Measurements from ENCODE around the gene RGS14.

DNA sequence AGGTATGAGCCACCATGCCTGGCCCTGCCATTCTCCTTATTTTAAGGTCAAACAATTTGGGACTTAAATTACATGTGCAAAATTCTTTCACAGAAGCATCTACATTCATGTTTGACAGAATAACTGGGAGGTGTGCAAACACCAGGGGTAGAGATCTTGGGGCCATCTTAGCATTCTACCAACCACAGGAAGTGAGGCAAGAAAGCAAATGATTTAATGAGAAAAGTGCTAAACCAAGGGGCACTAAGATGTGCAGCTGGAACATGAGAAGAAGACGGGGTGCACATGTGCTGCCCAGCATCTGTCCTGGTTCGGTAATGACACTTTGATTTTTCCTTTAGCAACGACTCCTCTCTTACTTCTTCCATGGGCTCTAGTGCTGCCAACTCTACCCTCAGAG lies 52.9 kb downstream of the RGS14 start:
- TF ChIP-seq, protein P1, sequence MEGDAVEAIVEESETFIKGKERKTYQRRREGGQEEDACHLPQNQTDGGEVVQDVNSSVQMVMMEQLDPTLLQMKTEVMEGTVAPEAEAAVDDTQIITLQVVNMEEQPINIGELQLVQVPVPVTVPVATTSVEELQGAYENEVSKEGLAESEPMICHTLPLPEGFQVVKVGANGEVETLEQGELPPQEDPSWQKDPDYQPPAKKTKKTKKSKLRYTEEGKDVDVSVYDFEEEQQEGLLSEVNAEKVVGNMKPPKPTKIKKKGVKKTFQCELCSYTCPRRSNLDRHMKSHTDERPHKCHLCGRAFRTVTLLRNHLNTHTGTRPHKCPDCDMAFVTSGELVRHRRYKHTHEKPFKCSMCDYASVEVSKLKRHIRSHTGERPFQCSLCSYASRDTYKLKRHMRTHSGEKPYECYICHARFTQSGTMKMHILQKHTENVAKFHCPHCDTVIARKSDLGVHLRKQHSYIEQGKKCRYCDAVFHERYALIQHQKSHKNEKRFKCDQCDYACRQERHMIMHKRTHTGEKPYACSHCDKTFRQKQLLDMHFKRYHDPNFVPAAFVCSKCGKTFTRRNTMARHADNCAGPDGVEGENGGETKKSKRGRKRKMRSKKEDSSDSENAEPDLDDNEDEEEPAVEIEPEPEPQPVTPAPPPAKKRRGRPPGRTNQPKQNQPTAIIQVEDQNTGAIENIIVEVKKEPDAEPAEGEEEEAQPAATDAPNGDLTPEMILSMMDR (IDR thresholded peaks at IDR 0.05): no peak
- TF ChIP-seq ZFX (IDR thresholded peaks at IDR 0.05; ENCODE audit: borderline replicate concordance): no peak
